ENCODE measurements around the gene RAD51B.

The RAD51B gene

DNA sequence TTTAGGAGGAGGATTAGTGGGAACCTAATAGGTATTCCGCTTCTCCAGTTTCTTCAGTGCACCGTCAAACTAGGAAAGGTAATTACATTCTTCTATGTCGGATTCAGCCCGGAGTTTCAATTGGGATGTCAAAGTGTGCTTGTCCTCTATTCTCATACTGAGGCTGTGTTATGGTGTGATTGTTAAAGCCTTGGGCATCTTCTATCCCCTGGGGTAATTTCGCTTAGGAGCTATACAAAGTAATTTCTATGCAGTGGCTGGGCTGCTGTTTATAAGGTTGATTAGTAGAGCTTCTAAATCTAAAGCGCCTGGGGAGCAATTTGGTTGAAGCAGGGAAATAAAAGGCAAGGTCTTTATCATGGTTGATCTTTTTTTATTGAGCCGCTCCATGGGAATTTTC lies 573.7 kb downstream of the RAD51B start:
- Histone ChIP-seq H3K4me1 (ENCODE audit: insufficient read depth, insufficient read length) (peaks cover 4% of the 10 kb centered on the region), H3K4me3 (ENCODE audit: insufficient read length, low read depth) (no peak overlapping the region), H3K9ac (ENCODE audit: insufficient read length, low read depth) (no peak overlapping the region), H3K9me3 (ENCODE audit: insufficient read depth, low read length) (no peaks in the 10 kb centered on the region), H3K36me3 (ENCODE audit: insufficient read depth, insufficient read length, low read length) (no peaks in the 10 kb centered on the region), H3K27me3 (ENCODE audit: insufficient read depth, insufficient read length) (no peaks in the 10 kb centered on the region)
- TF ChIP-seq SUZ12 (IDR thresholded peaks at IDR 0.05; ENCODE audit: extremely low read depth, insufficient read depth, insufficient read length), result no peak
- TF ChIP-seq ZNF274 (IDR thresholded peaks at IDR 0.05; ENCODE audit: low read depth, low read length), result no peak
- no peak for TF ChIP-seq YY1 (IDR thresholded peaks at IDR 0.05; ENCODE audit: insufficient read depth, insufficient read length)
- no peak for DNase-seq (ENCODE audit: low read depth, low spot score)

DNA sequence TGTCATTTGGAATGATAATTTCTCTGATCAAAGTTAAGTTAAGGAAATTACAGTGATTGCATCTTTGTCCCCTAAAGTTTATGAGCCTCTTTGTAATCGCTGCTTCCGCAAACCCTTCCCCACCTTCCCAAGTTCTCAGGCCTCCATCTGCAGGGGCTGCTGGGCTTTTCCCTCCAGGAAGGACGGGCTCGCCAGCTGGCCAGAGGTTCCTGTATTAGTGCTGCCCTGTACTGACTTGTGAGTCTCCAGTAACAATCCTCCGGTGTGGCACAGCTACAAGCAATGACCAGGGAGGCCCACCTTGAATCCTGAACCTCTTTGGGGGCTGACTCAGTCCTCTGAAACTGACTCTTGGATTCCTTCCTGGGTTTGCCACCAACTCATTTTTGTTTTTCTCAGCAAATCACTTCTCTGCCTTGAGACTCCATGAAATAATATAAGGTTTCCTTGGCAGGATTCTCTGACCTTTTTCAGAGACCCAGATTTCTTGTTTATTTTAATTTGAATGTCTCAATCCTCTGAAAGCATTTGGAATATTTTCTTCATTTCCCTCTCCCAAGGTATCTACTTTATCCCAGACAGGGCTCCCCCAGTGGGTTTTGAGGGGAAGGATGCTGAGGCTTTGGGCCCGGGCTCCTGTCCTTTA lies 574.7 kb downstream of the RAD51B start:
- no peak overlapping the region for H3K4me3 ChIP-seq (ENCODE audit: insufficient read length, low read depth)
- no peak overlapping the region for H3K9ac ChIP-seq (ENCODE audit: insufficient read length, low read depth)
- TF ChIP-seq SUZ12 (IDR thresholded peaks at IDR 0.05; ENCODE audit: extremely low read depth, insufficient read depth, insufficient read length), result no peak
- TF ChIP-seq YY1 (IDR thresholded peaks at IDR 0.05; ENCODE audit: insufficient read depth, insufficient read length), result no peak
- TF ChIP-seq ZNF274 (IDR thresholded peaks at IDR 0.05; ENCODE audit: low read depth, low read length), result no peak
- peaks cover 4% of the 10 kb centered on the region for H3K4me1 ChIP-seq (ENCODE audit: insufficient read depth, insufficient read length)
- no peak for DNase-seq (ENCODE audit: low read depth, low spot score)
- H3K27me3 ChIP-seq (ENCODE audit: insufficient read depth, insufficient read length), result no peaks in the 10 kb centered on the region
- no peaks in the 10 kb centered on the region for H3K36me3 ChIP-seq (ENCODE audit: insufficient read depth, insufficient read length, low read length)
- H3K9me3 ChIP-seq (ENCODE audit: insufficient read depth, low read length), result no peaks in the 10 kb centered on the region

- TF ChIP-seq SUZ12 (IDR thresholded peaks at IDR 0.05; ENCODE audit: extremely low read depth, insufficient read depth, insufficient read length) (no peak), ZNF274 (IDR thresholded peaks at IDR 0.05; ENCODE audit: low read depth, low read length) (no peak), YY1 (IDR thresholded peaks at IDR 0.05; ENCODE audit: insufficient read depth, insufficient read length) (no peak)
These were observed 575.2 kb downstream of the RAD51B start for GRCh38 chr14:68394764-68395143.

GRCh38 chr14:68395604-68396003 lies 576.0 kb downstream of the RAD51B start:
- no peak overlapping the region for H3K9ac ChIP-seq (ENCODE audit: insufficient read length, low read depth)
- TF ChIP-seq SUZ12 (IDR thresholded peaks at IDR 0.05; ENCODE audit: extremely low read depth, insufficient read depth, insufficient read length) (no peak), ZNF274 (IDR thresholded peaks at IDR 0.05; ENCODE audit: low read depth, low read length) (no peak), YY1 (IDR thresholded peaks at IDR 0.05; ENCODE audit: insufficient read depth, insufficient read length) (no peak)
- no peaks in the 10 kb centered on the region for H3K27me3 ChIP-seq (ENCODE audit: insufficient read depth, insufficient read length)
- H3K9me3 ChIP-seq (ENCODE audit: insufficient read depth, low read length), result no peaks in the 10 kb centered on the region
- no peak for DNase-seq (ENCODE audit: low read depth, low spot score)
- H3K4me3 ChIP-seq (ENCODE audit: insufficient read length, low read depth), result no peak overlapping the region
- H3K4me1 ChIP-seq (ENCODE audit: insufficient read depth, insufficient read length), result peaks cover 4% of the 10 kb centered on the region
- H3K36me3 ChIP-seq (ENCODE audit: insufficient read depth, insufficient read length, low read length), result no peaks in the 10 kb centered on the region

More at GRCh38 chr14:68394764-68395143, 575.2 kb downstream of the RAD51B start:
- H3K9ac ChIP-seq (ENCODE audit: insufficient read length, low read depth), result no peak overlapping the region
- DNase-seq (ENCODE audit: low read depth, low spot score), result no peak
- H3K4me1 ChIP-seq (ENCODE audit: insufficient read depth, insufficient read length), result peaks cover 4% of the 10 kb centered on the region
- H3K4me3 ChIP-seq (ENCODE audit: insufficient read length, low read depth), result no peak overlapping the region
- H3K36me3 ChIP-seq (ENCODE audit: insufficient read depth, insufficient read length, low read length), result no peaks in the 10 kb centered on the region
- no peaks in the 10 kb centered on the region for H3K9me3 ChIP-seq (ENCODE audit: insufficient read depth, low read length)
- H3K27me3 ChIP-seq (ENCODE audit: insufficient read depth, insufficient read length), result no peaks in the 10 kb centered on the region

GRCh38 chr14:68396461-68396860 lies 576.9 kb downstream of the RAD51B start:
- Histone ChIP-seq H3K27me3 (ENCODE audit: insufficient read depth, insufficient read length) (no peaks in the 10 kb centered on the region), H3K9ac (ENCODE audit: insufficient read length, low read depth) (no peak overlapping the region), H3K36me3 (ENCODE audit: insufficient read depth, insufficient read length, low read length) (no peaks in the 10 kb centered on the region), H3K9me3 (ENCODE audit: insufficient read depth, low read length) (no peaks in the 10 kb centered on the region), H3K4me1 (ENCODE audit: insufficient read depth, insufficient read length) (peaks cover 4% of the 10 kb centered on the region), H3K4me3 (ENCODE audit: insufficient read length, low read depth) (no peak overlapping the region)
- TF ChIP-seq YY1 (IDR thresholded peaks at IDR 0.05; ENCODE audit: insufficient read depth, insufficient read length), result no peak
- TF ChIP-seq ZNF274 (IDR thresholded peaks at IDR 0.05; ENCODE audit: low read depth, low read length), result no peak
- DNase-seq (ENCODE audit: low read depth, low spot score), result no peak

DNA sequence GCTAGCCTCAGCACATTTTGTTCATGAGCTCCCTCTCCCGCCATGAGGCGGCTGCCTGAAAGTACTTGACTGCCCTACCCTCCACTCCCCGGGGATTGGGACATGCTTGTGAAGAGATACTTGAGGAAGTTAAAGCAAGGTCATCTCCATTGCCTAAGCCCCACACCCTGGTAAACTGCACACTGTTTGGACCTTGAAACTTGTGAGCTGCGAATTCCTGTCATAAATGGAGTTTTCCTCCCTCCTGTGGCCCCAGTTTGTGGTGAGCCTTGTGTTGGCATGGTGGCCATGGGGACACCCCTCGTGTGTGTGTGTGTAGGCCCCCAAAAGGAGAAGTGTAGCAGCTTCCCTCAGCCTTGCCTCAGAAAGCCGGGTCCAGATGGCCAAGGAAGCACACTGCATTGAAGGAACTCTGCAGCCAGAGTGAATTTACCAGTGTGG lies 577.8 kb downstream of the RAD51B start:
- no peaks in the 10 kb centered on the region for H3K9me3 ChIP-seq (ENCODE audit: insufficient read depth, low read length)
- DNase-seq (ENCODE audit: low read depth, low spot score), result no peak
- H3K27me3 ChIP-seq (ENCODE audit: insufficient read depth, insufficient read length), result no peaks in the 10 kb centered on the region
- H3K9ac ChIP-seq (ENCODE audit: insufficient read length, low read depth), result no peak overlapping the region
- peaks cover 4% of the 10 kb centered on the region for H3K4me1 ChIP-seq (ENCODE audit: insufficient read depth, insufficient read length)
- H3K36me3 ChIP-seq (ENCODE audit: insufficient read depth, insufficient read length, low read length), result no peaks in the 10 kb centered on the region
- TF ChIP-seq YY1 (IDR thresholded peaks at IDR 0.05; ENCODE audit: insufficient read depth, insufficient read length), result no peak
- TF ChIP-seq ZNF274 (IDR thresholded peaks at IDR 0.05; ENCODE audit: low read depth, low read length), result no peak
- TF ChIP-seq SUZ12 (IDR thresholded peaks at IDR 0.05; ENCODE audit: extremely low read depth, insufficient read depth, insufficient read length), result no peak
- no peak overlapping the region for H3K4me3 ChIP-seq (ENCODE audit: insufficient read length, low read depth)

- H3K4me1 ChIP-seq (ENCODE audit: insufficient read depth, insufficient read length), result peaks cover 4% of the 10 kb centered on the region
- no peak overlapping the region for H3K4me3 ChIP-seq (ENCODE audit: insufficient read length, low read depth)
- H3K36me3 ChIP-seq (ENCODE audit: insufficient read depth, insufficient read length, low read length), result no peaks in the 10 kb centered on the region
- H3K27me3 ChIP-seq (ENCODE audit: insufficient read depth, insufficient read length), result no peaks in the 10 kb centered on the region
- TF ChIP-seq ZNF274 (IDR thresholded peaks at IDR 0.05; ENCODE audit: low read depth, low read length) (no peak), SUZ12 (IDR thresholded peaks at IDR 0.05; ENCODE audit: extremely low read depth, insufficient read depth, insufficient read length) (no peak), YY1 (IDR thresholded peaks at IDR 0.05; ENCODE audit: insufficient read depth, insufficient read length) (no peak)
- DNase-seq (ENCODE audit: low read depth, low spot score), result no peak
- no peak overlapping the region for H3K9ac ChIP-seq (ENCODE audit: insufficient read length, low read depth)
- H3K9me3 ChIP-seq (ENCODE audit: insufficient read depth, low read length), result no peaks in the 10 kb centered on the region
These were observed 578.2 kb downstream of the RAD51B start for GRCh38 chr14:68397822-68398221.
